SK-N-SH treated with all-trans-retinoic acid at 6 μM for 48 hours (cell line): ENCODE data around the gene KRTAP5-6.
"Not testable (repeated sequence)": the region's sequence is repeated elsewhere in the genome, so short reads cannot be mapped to it uniquely, and the experiment has no call there.

Experiments used
- ATAC-seq: fragments of 200-7000 bp; cut with Tn5 transposase; 3 replicates; pipeline ENCODE4 v1.9.1; 2020; ENCODE audit warnings: mild to moderate bottlenecking, moderate library complexity
- ARNTL ChIP-seq: fragments of 450-650 bp; formaldehyde crosslinking; IDR thresholded peaks from 2 replicates; pipeline ENCODE4 v1.5.0; 2020; ENCODE audit warnings: low read depth, mild to moderate bottlenecking, moderate library complexity, borderline replicate concordance
- BACH2 ChIP-seq: fragments of 250-450 bp; sonication (Bioruptor Pico); IDR thresholded peaks from 2 replicates; pipeline ENCODE4 v1.9.0; 2021; ENCODE audit warnings: mild to moderate bottlenecking, borderline replicate concordance
- CSDC2 ChIP-seq: fragments of 250-450 bp; sonication (Bioruptor Pico); IDR thresholded peaks from 2 replicates; pipeline ENCODE4 v1.5.0; 2020; ENCODE audit warnings: mild to moderate bottlenecking, moderate library complexity
- GLIS3 ChIP-seq: fragments of 250-450 bp; sonication (Bioruptor Pico); IDR thresholded peaks from 2 replicates; pipeline ENCODE4 v1.5.0; 2020; ENCODE audit warnings: mild to moderate bottlenecking, moderate library complexity
- ISL1 ChIP-seq: fragments of 250-450 bp; sonication (Bioruptor Pico); IDR thresholded peaks from 2 replicates; pipeline ENCODE4 v2.1.2; 2022; ENCODE audit warnings: mild to moderate bottlenecking, moderate library complexity
- RARB ChIP-seq: fragments of 250-450 bp; sonication (Bioruptor Pico); IDR thresholded peaks from 2 replicates; pipeline ENCODE4 v1.8.0; 2021; ENCODE audit warnings: mild to moderate bottlenecking, moderate library complexity
- SNAI2 ChIP-seq: fragments of 250-450 bp; sonication (Bioruptor Pico); IDR thresholded peaks from 2 replicates; pipeline ENCODE4 v1.5.0; 2020; ENCODE audit warnings: mild to moderate bottlenecking, moderate library complexity
- TCF4 ChIP-seq: fragments of 250-450 bp; sonication (Bioruptor Pico); IDR thresholded peaks from 2 replicates; pipeline ENCODE4 v1.8.0; 2021; ENCODE audit warnings: mild to moderate bottlenecking, moderate library complexity, borderline replicate concordance
- ZC3H10 ChIP-seq: fragments of 250-450 bp; sonication (Bioruptor Pico); IDR thresholded peaks from 2 replicates; pipeline ENCODE4 v1.5.1; 2021; ENCODE audit warnings: mild to moderate bottlenecking, moderate library complexity
- ZFP3 ChIP-seq: fragments of 250-450 bp; sonication (Bioruptor Pico); IDR thresholded peaks from 2 replicates; pipeline ENCODE4 v1.5.0; 2020; ENCODE audit warnings: mild to moderate bottlenecking, moderate library complexity
- ZFP30 ChIP-seq: fragments of 450-650 bp; formaldehyde crosslinking; IDR thresholded peaks from 2 replicates; pipeline ENCODE4 v1.5.0; 2022; ENCODE audit warnings: mild to moderate bottlenecking, moderate library complexity
- ZNF565 ChIP-seq: fragments of 450-650 bp; formaldehyde crosslinking; conservative IDR thresholded peaks from 2 replicates; pipeline ENCODE4 v1.5.0; 2020; ENCODE audit warnings: low read depth, mild to moderate bottlenecking, moderate library complexity
- ZNF70 ChIP-seq: fragments of 450-650 bp; formaldehyde crosslinking; IDR thresholded peaks from 2 replicates; pipeline ENCODE4 v1.5.0; 2020; ENCODE audit warnings: mild to moderate bottlenecking, moderate library complexity
- ZNF8 ChIP-seq: fragments of 450-650 bp; formaldehyde crosslinking; IDR thresholded peaks from 2 replicates; pipeline ENCODE4 v1.5.0; 2020; ENCODE audit warnings: mild to moderate bottlenecking, moderate library complexity
- TF ChIP-seq, protein P1 (sequence below): fragments of 250-450 bp; sonication (Bioruptor Pico); IDR thresholded peaks from 2 replicates; pipeline ENCODE4 v1.5.1; 2020; ENCODE audit warnings: low read depth, mild to moderate bottlenecking, moderate library complexity
- TF ChIP-seq, protein P2 (sequence below): fragments of 250-450 bp; sonication (Bioruptor Pico); IDR thresholded peaks from 2 replicates; pipeline ENCODE4 v1.8.0; 2020; ENCODE audit warnings: mild to moderate bottlenecking, moderate library complexity, borderline replicate concordance
- TF ChIP-seq, protein P3 (sequence below): fragments of 250-450 bp; sonication (Bioruptor Pico); IDR thresholded peaks from 2 replicates; pipeline ENCODE4 v1.8.0; 2021; ENCODE audit warnings: low read depth, mild to moderate bottlenecking, moderate library complexity, borderline replicate concordance
- TF ChIP-seq, protein P4 (sequence below): fragments of 250-450 bp; sonication (Bioruptor Pico); IDR thresholded peaks from 2 replicates; pipeline ENCODE4 v1.5.0; 2020; ENCODE audit warnings: mild to moderate bottlenecking, moderate library complexity
- TF ChIP-seq, protein P5 (sequence below): fragments of 250-450 bp; sonication (Bioruptor Pico); IDR thresholded peaks from 2 replicates; pipeline ENCODE4 v1.5.1; 2021; ENCODE audit warnings: mild to moderate bottlenecking, moderate library complexity

Gene KRTAP5-6

DNA sequence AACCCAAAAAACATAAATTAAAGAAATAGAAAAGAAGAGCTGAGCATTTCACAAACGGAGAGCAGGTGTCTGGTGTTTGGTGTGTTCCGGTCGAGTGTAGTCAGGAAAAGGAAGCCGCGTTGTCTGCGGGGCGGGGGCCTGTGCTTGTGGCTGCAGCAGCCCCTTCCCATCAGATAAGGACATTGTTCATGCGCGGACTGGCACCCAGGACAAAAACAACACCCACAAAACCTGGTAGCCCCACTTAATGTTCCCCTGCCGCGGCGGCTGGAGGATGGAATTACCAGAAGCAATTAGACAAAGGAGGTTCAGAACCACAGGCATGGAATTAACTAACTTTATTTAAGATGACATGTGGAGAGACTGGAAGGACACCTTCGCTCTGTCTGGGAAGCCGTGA is 37.5 kb upstream of the KRTAP5-6 start:
- no peak for ATAC-seq
- no peak for TF ChIP-seq ZC3H10
- no peak for TF ChIP-seq GLIS3 (CRISPR knock-in tag)
- TF ChIP-seq, protein P1, sequence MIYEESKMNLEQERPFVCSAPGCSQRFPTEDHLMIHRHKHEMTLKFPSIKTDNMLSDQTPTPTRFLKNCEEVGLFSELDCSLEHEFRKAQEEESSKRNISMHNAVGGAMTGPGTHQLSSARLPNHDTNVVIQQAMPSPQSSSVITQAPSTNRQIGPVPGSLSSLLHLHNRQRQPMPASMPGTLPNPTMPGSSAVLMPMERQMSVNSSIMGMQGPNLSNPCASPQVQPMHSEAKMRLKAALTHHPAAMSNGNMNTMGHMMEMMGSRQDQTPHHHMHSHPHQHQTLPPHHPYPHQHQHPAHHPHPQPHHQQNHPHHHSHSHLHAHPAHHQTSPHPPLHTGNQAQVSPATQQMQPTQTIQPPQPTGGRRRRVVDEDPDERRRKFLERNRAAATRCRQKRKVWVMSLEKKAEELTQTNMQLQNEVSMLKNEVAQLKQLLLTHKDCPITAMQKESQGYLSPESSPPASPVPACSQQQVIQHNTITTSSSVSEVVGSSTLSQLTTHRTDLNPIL: no peak
- TF ChIP-seq ZFP3 (CRISPR knock-in tag): no peak
- no peak for TF ChIP-seq ZNF8 (CRISPR knock-in tag)
- TF ChIP-seq ISL1 (CRISPR knock-in tag): no peak
- no peak for TF ChIP-seq ZNF565
- TF ChIP-seq, protein P2, sequence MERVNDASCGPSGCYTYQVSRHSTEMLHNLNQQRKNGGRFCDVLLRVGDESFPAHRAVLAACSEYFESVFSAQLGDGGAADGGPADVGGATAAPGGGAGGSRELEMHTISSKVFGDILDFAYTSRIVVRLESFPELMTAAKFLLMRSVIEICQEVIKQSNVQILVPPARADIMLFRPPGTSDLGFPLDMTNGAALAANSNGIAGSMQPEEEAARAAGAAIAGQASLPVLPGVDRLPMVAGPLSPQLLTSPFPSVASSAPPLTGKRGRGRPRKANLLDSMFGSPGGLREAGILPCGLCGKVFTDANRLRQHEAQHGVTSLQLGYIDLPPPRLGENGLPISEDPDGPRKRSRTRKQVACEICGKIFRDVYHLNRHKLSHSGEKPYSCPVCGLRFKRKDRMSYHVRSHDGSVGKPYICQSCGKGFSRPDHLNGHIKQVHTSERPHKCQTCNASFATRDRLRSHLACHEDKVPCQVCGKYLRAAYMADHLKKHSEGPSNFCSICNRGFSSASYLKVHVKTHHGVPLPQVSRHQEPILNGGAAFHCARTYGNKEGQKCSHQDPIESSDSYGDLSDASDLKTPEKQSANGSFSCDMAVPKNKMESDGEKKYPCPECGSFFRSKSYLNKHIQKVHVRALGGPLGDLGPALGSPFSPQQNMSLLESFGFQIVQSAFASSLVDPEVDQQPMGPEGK: no peak
- no peak for TF ChIP-seq ZFP30 (CRISPR knock-in tag)
- no peak for TF ChIP-seq SNAI2 (CRISPR knock-in tag)
- no peak for TF ChIP-seq RARB (CRISPR knock-in tag)
- TF ChIP-seq, protein P3, sequence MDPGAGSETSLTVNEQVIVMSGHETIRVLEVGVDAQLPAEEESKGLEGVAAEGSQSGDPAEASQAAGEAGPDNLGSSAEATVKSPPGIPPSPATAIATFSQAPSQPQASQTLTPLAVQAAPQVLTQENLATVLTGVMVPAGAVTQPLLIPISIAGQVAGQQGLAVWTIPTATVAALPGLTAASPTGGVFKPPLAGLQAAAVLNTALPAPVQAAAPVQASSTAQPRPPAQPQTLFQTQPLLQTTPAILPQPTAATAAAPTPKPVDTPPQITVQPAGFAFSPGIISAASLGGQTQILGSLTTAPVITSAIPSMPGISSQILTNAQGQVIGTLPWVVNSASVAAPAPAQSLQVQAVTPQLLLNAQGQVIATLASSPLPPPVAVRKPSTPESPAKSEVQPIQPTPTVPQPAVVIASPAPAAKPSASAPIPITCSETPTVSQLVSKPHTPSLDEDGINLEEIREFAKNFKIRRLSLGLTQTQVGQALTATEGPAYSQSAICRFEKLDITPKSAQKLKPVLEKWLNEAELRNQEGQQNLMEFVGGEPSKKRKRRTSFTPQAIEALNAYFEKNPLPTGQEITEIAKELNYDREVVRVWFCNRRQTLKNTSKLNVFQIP (CRISPR knock-in tag): no peak
- TF ChIP-seq, protein P4, sequence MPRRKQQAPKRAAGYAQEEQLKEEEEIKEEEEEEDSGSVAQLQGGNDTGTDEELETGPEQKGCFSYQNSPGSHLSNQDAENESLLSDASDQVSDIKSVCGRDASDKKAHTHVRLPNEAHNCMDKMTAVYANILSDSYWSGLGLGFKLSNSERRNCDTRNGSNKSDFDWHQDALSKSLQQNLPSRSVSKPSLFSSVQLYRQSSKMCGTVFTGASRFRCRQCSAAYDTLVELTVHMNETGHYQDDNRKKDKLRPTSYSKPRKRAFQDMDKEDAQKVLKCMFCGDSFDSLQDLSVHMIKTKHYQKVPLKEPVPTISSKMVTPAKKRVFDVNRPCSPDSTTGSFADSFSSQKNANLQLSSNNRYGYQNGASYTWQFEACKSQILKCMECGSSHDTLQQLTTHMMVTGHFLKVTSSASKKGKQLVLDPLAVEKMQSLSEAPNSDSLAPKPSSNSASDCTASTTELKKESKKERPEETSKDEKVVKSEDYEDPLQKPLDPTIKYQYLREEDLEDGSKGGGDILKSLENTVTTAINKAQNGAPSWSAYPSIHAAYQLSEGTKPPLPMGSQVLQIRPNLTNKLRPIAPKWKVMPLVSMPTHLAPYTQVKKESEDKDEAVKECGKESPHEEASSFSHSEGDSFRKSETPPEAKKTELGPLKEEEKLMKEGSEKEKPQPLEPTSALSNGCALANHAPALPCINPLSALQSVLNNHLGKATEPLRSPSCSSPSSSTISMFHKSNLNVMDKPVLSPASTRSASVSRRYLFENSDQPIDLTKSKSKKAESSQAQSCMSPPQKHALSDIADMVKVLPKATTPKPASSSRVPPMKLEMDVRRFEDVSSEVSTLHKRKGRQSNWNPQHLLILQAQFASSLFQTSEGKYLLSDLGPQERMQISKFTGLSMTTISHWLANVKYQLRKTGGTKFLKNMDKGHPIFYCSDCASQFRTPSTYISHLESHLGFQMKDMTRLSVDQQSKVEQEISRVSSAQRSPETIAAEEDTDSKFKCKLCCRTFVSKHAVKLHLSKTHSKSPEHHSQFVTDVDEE (CRISPR knock-in tag): no peak
- TF ChIP-seq, protein P5, sequence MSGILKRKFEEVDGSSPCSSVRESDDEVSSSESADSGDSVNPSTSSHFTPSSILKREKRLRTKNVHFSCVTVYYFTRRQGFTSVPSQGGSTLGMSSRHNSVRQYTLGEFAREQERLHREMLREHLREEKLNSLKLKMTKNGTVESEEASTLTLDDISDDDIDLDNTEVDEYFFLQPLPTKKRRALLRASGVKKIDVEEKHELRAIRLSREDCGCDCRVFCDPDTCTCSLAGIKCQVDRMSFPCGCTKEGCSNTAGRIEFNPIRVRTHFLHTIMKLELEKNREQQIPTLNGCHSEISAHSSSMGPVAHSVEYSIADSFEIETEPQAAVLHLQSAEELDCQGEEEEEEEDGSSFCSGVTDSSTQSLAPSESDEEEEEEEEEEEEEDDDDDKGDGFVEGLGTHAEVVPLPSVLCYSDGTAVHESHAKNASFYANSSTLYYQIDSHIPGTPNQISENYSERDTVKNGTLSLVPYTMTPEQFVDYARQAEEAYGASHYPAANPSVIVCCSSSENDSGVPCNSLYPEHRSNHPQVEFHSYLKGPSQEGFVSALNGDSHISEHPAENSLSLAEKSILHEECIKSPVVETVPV (CRISPR knock-in tag): no peak
- TF ChIP-seq ARNTL (CRISPR knock-in tag): no peak
- no peak for TF ChIP-seq TCF4 (CRISPR knock-in tag)
- no peak for TF ChIP-seq ZNF70 (CRISPR knock-in tag)
- no peak for TF ChIP-seq CSDC2 (CRISPR knock-in tag)

DNA sequence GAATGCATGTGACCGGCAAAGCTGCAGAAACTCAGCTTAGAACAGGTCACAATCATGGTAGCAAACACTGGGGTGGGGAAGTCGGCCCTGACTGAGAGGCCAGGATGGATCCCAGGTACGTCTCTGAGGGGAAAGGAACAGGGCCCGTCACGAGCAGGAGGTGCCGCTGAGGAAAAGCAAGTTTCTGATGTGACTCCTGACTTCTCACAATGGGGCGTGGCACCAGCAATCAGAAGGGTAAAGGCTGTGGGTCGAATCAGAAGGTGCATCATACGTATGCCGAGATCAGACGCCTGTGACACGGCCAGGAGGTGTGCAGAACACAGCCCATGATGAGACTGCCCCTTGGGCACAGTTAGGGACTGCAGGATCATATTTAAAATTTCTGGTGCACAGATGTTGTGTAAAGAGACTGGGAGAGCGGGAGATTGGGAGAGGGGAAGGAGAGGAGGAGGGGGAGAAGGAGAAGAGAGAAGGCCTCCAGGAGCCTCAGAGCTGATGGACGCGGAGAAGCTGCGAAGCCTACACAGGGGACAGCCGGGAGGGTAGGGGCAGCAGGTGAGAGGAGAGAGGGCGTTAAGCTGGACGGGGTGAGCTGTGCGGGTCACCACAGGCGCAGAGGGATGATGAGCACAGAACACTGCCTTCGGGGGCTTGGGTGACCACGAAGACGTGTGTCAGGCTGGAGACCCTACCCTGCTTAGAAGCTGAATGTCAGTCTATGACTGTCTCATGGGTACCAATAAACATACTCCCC is 36.7 kb upstream of the KRTAP5-6 start:
- ATAC-seq: no peak; the same call in 2 of the 3 replicates
- no peak for TF ChIP-seq CSDC2 (CRISPR knock-in tag)
- TF ChIP-seq, protein P1: no peak
- no peak for TF ChIP-seq TCF4 (CRISPR knock-in tag)
- TF ChIP-seq, protein P5 (CRISPR knock-in tag): no peak
- TF ChIP-seq, protein P2: no peak
- TF ChIP-seq ZNF565: no peak
- TF ChIP-seq, protein P3 (CRISPR knock-in tag): no peak
- no peak for TF ChIP-seq ZFP3 (CRISPR knock-in tag)
- no peak for TF ChIP-seq ZC3H10
- TF ChIP-seq BACH2: no peak
- no peak for TF ChIP-seq ZNF70 (CRISPR knock-in tag)

DNA sequence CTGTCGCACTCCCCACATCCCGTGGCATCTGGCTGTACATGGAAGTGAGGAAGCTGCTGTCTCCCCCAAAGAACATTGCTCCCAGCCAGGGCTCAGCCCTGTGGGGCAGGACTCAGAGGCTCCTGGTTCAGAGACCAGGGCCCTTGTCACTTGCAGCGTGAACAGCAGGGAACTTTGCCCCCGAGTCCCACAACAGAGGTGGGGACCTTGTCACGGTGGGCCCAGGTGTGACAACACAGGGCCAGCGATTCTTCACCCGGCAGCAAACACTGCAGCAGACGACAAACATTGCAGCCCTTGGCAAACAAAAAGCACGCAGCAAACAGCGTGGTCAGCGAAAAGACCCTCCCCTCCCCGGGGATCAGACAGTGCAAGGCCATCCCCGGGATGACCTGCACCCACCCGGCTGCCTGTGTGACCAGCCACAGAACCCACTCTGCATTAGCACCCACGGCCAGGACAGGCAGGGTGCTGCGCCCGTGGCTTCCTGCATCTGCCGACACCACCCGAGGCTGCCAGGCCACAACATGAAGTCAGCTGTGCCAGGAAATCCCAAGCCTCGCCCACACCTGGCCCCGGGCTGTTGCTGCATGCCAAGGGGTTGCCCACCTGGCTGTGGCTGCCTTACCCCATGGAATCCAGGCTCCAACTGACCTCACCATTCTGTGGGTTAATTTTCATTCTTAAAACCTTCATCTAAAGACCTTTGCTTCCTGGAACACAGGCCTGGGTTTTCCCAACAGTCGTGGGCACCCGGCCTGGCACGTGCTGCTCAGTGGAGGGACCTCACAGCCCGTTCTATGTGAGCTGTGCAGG is 35.3 kb upstream of the KRTAP5-6 start:
- ATAC-seq: not testable (repeated sequence)
